Caco-2 (cell line): Measurements from ENCODE around the gene TMEM30B. TPM values are rescaled to one million over a fixed set of nuclear protein-coding genes. Genes with fewer than 3 reads are reported as not detected.
"Not testable (repeated sequence)": the region's sequence is repeated elsewhere in the genome, so short reads cannot be mapped to it uniquely, and the experiment has no call there.

Source experiments
- BruUV-seq: library from RNA; stranded (reverse); fragments of 400-500 nt; replicated peaks from 2 replicates; lab custom pipeline; 2021; lab: Mats Ljungman, UMichigan
- CTCF ChIA-PET: fragments of 300-600 bp; sonication (Branson Sonifier 250); formaldehyde crosslinking; loops from one replicate; lab custom pipeline; 2022; ENCODE audit warnings: antibody characterized with exemption; lab: Charles Lee
- POLR2A ChIA-PET: fragments of 300-600 bp; sonication (Branson Sonifier 250); formaldehyde crosslinking; loops from one replicate; lab custom pipeline; 2022; ENCODE audit warnings: antibody characterized with exemption; lab: Charles Lee
- DNase-seq, 2 experiments: peaks; one replicate each; pipeline versions ENCODE4 v3.0.0 to v3.0.0-alpha.2; 2020 to 2022
- H3K27me3 ChIP-seq: replicated peaks from 2 replicates; pipeline ENCODE4 v1.6.0; 2011; ENCODE audit warnings: low read length; ENCODE audit not compliant: control insufficient read depth, insufficient read depth
- H3K36me3 ChIP-seq: 2 replicates; pipeline ENCODE4 v1.5.1; 2011; ENCODE audit warnings: low read length; ENCODE audit not compliant: control insufficient read depth, insufficient read depth
- H3K4me1 ChIP-seq: fragments of 250-450 bp; sonication (Bioruptor Pico); 2 replicates; pipeline ENCODE4 v1.5.1; 2020; ENCODE audit warnings: mild to moderate bottlenecking
- H3K4me3 ChIP-seq: 2 replicates; pipeline ENCODE4 v1.5.1; 2011; ENCODE audit warnings: low read depth, mild to moderate bottlenecking, control low read depth, low read length
- H3K9me3 ChIP-seq: fragments of 250-450 bp; sonication (Bioruptor Pico); 2 replicates; pipeline ENCODE4 v1.5.1; 2020; ENCODE audit warnings: mild to moderate bottlenecking, moderate library complexity
- H3K27ac Mint-ChIP-seq: one replicate; pipeline ENCODE4 v1.8.0; 2022; ENCODE audit warnings: mixed read lengths; ENCODE audit not compliant: unreplicated experiment
- H3K27me3 Mint-ChIP-seq: one replicate; pipeline ENCODE4 v1.8.0; 2022; ENCODE audit warnings: mixed read lengths; ENCODE audit not compliant: insufficient read depth, unreplicated experiment
- H3K36me3 Mint-ChIP-seq: one replicate; pipeline ENCODE4 v1.8.0; 2022; ENCODE audit warnings: mild to moderate bottlenecking, mixed read lengths; ENCODE audit not compliant: insufficient read depth, unreplicated experiment
- H3K4me1 Mint-ChIP-seq: one replicate; pipeline ENCODE4 v1.8.0; 2022; ENCODE audit warnings: low read depth, mixed read lengths; ENCODE audit not compliant: unreplicated experiment
- H3K4me3 Mint-ChIP-seq: one replicate; pipeline ENCODE4 v1.8.0; 2022; ENCODE audit warnings: mild to moderate bottlenecking, moderate library complexity, mixed read lengths; ENCODE audit not compliant: unreplicated experiment
- H3K9me3 Mint-ChIP-seq: one replicate; pipeline ENCODE4 v1.8.0; 2022; ENCODE audit warnings: mixed read lengths; ENCODE audit not compliant: unreplicated experiment
- intact Hi-C: fragments of 100-400 bp; cut with micrococcal nuclease; formaldehyde crosslinking; loops from one replicate; pipeline ENCODE4 v1.10.0; 2022; ENCODE audit not compliant: unreplicated experiment
- total RNA-seq: library from RNA; stranded (reverse); gene quantifications from 2 replicates; pipeline ENCODE4 v1.2.3, GENCODE V29; 2022
- TF ChIP-seq, protein P1 (sequence below), 2 experiments: fragments of 200-600 bp in 1 of 2; IDR thresholded peaks; 1 replicate in 1 of 2; 2 replicates in 1 of 2; pipeline versions ENCODE4 v1.5.1 to v1.8.0; 2011 to 2022; ENCODE audit warnings: antibody characterized with exemption in 1 of 2, control low read depth in 1 of 2, inconsistent platforms in 1 of 2, low read depth in 1 of 2, low read length in 1 of 2, mild to moderate bottlenecking in 1 of 2, moderate library complexity in 1 of 2; ENCODE audit not compliant: insufficient read depth in 1 of 2, severe bottlenecking in 1 of 2, unreplicated experiment in 1 of 2

TMEM30B gene
- total RNA-seq, 1 experiment from 2014 or later: 32.5 TPM

DNA sequence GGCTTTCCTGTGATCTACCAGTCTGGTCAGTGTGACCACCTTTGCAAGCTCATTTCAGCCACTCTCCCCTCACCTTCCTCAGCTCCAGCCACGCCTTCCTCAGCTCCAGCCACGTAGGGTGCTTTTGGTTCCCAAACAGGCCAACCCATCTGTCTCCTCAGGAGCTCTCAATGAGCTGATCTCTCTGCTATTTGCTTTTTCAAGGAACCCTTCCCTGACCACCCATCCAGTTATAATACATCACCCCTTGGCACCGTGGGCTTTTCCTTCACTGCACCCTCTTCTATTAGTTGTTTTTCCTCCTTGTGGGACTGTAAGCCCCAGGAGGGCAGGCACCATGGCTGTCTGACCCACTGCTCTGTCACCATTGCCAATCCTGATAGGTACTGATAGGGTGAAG is 37.9 kb upstream of the TMEM30B start:
- Histone ChIP-seq H3K9me3 (no peaks in the 10 kb centered on the region), H3K4me3 (no peak overlapping the region), H3K4me1 (0 out of 2 replicates have a peak, but pooled peaks cover 3% of the 10 kb centered on the region), H3K27me3 (no peaks in the 10 kb centered on the region), H3K36me3 (no peaks in the 10 kb centered on the region)
- no TSS peak for BruUV-seq
- DNase-seq: no peak
- H3K4me3 Mint-ChIP-seq: no peak overlapping the region
- CTCF ChIA-PET: no interaction called here
- peaks cover 10% of the 10 kb centered on the region for H3K9me3 Mint-ChIP-seq
- no peak overlapping the region for H3K27ac Mint-ChIP-seq
- H3K4me1 Mint-ChIP-seq: no peaks in the 10 kb centered on the region
- intact Hi-C loops: no loop called here
- TF ChIP-seq, protein P1, sequence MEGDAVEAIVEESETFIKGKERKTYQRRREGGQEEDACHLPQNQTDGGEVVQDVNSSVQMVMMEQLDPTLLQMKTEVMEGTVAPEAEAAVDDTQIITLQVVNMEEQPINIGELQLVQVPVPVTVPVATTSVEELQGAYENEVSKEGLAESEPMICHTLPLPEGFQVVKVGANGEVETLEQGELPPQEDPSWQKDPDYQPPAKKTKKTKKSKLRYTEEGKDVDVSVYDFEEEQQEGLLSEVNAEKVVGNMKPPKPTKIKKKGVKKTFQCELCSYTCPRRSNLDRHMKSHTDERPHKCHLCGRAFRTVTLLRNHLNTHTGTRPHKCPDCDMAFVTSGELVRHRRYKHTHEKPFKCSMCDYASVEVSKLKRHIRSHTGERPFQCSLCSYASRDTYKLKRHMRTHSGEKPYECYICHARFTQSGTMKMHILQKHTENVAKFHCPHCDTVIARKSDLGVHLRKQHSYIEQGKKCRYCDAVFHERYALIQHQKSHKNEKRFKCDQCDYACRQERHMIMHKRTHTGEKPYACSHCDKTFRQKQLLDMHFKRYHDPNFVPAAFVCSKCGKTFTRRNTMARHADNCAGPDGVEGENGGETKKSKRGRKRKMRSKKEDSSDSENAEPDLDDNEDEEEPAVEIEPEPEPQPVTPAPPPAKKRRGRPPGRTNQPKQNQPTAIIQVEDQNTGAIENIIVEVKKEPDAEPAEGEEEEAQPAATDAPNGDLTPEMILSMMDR (IDR thresholded peaks at IDR 0.05; ENCODE audit: insufficient read depth in 1 of 2, low read depth in 1 of 2, low read length in 1 of 2, severe bottlenecking in 1 of 2, unreplicated experiment in 1 of 2): no peak
- no peaks in the 10 kb centered on the region for H3K27me3 Mint-ChIP-seq
- peaks cover 11% of the 10 kb centered on the region for H3K36me3 Mint-ChIP-seq
- POLR2A ChIA-PET: no interaction called here

DNA sequence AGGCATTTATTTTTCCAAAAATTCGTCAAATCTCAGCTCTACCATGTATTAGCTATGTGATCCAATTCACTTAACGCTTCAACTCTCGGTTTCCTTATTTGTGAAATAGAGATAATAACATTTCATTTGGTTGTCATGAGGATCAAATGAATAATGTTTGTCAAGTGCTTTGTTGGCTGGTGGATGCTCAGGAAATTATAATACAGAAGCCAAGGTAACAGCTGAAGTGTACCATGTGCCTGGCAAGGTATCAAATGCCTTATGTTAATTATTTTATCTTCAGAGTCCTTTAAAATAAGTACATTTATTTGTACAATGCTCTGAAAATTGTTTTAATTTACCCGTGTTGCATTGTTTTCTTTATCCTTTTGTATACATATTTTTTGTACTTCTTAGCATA is 34.2 kb upstream of the TMEM30B start:
- TF ChIP-seq, protein P1 (IDR thresholded peaks at IDR 0.05; ENCODE audit: insufficient read depth in 1 of 2, low read depth in 1 of 2, low read length in 1 of 2, severe bottlenecking in 1 of 2, unreplicated experiment in 1 of 2): no peak
- Mint-ChIP-seq H3K4me3 (no peak overlapping the region), H3K4me1 (no peaks in the 10 kb centered on the region), H3K27me3 (no peaks in the 10 kb centered on the region), H3K9me3 (peaks cover 19% of the 10 kb centered on the region), H3K27ac (no peak overlapping the region), H3K36me3 (peaks cover 4% of the 10 kb centered on the region)
- CTCF ChIA-PET: interaction anchor here (0.6 kb wide), 1 partner anchor 62 kb away, joined by 3 read pairs; no protein-coding TSS in a partner anchor
- Histone ChIP-seq H3K36me3 (no peaks in the 10 kb centered on the region), H3K4me3 (no peak overlapping the region), H3K27me3 (no peaks in the 10 kb centered on the region), H3K9me3 (peaks cover 5% of the 10 kb centered on the region; the same call in 1 of the 2 replicates), H3K4me1 (no peaks in the 10 kb centered on the region)
- intact Hi-C loops: no loop called here
- BruUV-seq: no TSS peak
- POLR2A ChIA-PET: no interaction called here
- no peak for DNase-seq

DNA sequence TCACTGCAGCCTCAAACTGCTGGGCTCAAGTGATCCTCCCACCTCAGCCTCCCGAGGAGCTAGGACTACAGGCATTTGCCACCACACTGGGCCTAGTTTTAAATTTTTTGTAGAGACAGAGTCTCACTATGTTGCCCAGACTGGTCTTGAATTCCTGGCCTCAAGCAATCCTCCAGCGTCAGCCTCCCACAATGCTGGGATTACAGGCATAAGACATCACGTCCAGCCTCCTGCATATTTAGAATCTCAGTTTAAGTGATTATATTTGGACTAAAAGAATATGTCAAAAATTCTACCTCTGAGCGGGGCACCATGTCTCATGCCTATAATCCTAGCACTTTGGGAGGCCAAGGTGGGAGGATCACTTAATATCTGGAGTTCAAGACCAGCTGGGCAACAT is 27.6 kb upstream of the TMEM30B start:
- H3K36me3 ChIP-seq, H3K9me3 ChIP-seq, BruUV-seq, CTCF ChIA-PET, H3K27ac Mint-ChIP-seq, POLR2A ChIA-PET, H3K4me1 ChIP-seq, H3K36me3 Mint-ChIP-seq, DNase-seq, H3K4me1 Mint-ChIP-seq, H3K27me3 ChIP-seq, intact Hi-C loops, H3K4me3 Mint-ChIP-seq, H3K4me3 ChIP-seq, H3K27me3 Mint-ChIP-seq: not testable (repeated sequence)
- peaks cover 19% of the 10 kb centered on the region for H3K9me3 Mint-ChIP-seq

DNA sequence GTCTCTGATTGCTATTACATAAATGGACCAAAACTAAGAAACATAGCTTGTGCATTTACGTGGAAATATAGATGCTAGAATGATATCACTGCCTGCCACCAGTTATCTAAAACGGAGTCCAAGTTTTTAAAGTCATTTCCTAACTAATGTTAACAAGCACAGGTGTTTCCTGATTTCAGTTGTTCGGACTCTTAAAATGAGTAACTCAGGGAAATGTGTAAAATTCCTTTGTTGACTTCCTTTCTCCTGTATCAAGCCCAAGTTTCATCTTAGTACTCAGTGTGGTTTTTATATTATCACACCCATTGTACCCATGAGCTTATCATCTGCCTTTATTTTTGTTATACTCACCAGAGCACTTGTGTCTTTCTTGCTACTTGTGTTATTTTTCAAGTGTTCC is 27.1 kb upstream of the TMEM30B start:
- peaks cover 6% of the 10 kb centered on the region; the same call in 1 of the 2 replicates for H3K9me3 ChIP-seq
- DNase-seq: no peak
- TF ChIP-seq, protein P1 (IDR thresholded peaks at IDR 0.05; ENCODE audit: insufficient read depth in 1 of 2, low read depth in 1 of 2, low read length in 1 of 2, severe bottlenecking in 1 of 2, unreplicated experiment in 1 of 2): no peak
- ChIA-PET POLR2A (no interaction called here), CTCF (no interaction called here)
- no TSS peak for BruUV-seq
- no peaks in the 10 kb centered on the region for H3K27me3 ChIP-seq
- intact Hi-C loops: no loop called here
- no peak overlapping the region for H3K4me3 ChIP-seq
- H3K27ac Mint-ChIP-seq: no peak overlapping the region
- H3K4me1 ChIP-seq: no peaks in the 10 kb centered on the region
- no peak overlapping the region for H3K4me3 Mint-ChIP-seq
- H3K4me1 Mint-ChIP-seq: no peaks in the 10 kb centered on the region
- H3K36me3 Mint-ChIP-seq: no peaks in the 10 kb centered on the region
- H3K27me3 Mint-ChIP-seq: no peaks in the 10 kb centered on the region
- no peaks in the 10 kb centered on the region for H3K36me3 ChIP-seq
- H3K9me3 Mint-ChIP-seq: peaks cover 14% of the 10 kb centered on the region
